Gastroesophageal sphincter (tissue), 4 donors: ENCODE results near the gene UBE2F. TPM values are rescaled to one million over a fixed set of nuclear protein-coding genes. Genes with fewer than 3 reads are reported as not detected.

Experiments used
- ATAC-seq: fragments of 150-250 bp; one replicate; pipeline ENCODE4 v1.9.1; 2016; ENCODE audit warnings: mild to moderate bottlenecking, moderate library complexity
- H3K27ac ChIP-seq, 4 donors: fragments of 200-600 bp; sonication (generic) in 3 of 4; 1 replicate in 3 of 4; 2 replicates in 1 of 4; pipeline ENCODE4 v1.5.1; 2016 to 2019
- H3K27me3 ChIP-seq: fragments of 200-600 bp; sonication (generic); one replicate; pipeline ENCODE4 v1.5.1; 2019
- H3K36me3 ChIP-seq, 2 donors: fragments of 200-600 bp; sonication (generic); one replicate each; pipeline ENCODE4 v1.5.1; 2019; ENCODE audit warnings: control low read depth in 1 of 2
- H3K4me1 ChIP-seq, 3 donors: fragments of 200-600 bp; sonication (generic); 1 replicate in 2 of 3; 2 replicates in 1 of 3; pipeline ENCODE4 v1.5.1; 2016 to 2019; ENCODE audit warnings: control low read depth in 2 of 3
- H3K4me3 ChIP-seq, 2 donors: fragments of 200-600 bp; sonication (generic); one replicate each; pipeline ENCODE4 v1.5.1; 2019; ENCODE audit warnings: mild to moderate bottlenecking in 1 of 2, moderate library complexity in 1 of 2
- H3K9me3 ChIP-seq, 3 donors: fragments of 200-600 bp; sonication (generic); one replicate each; pipeline ENCODE4 v1.5.1; 2017 to 2019; ENCODE audit warnings: control low read depth in 2 of 3
- CTCF ChIP-seq, 4 experiments: fragments of 200-600 bp in 2 of 4; fragments of 450-650 bp in 2 of 4; sonication (generic) in 1 of 4; IDR thresholded peaks; one replicate each; pipeline ENCODE4 v1.5.1; 2017 to 2019; ENCODE audit warnings: antibody characterized with exemption in 4 of 4, mild to moderate bottlenecking in 2 of 4, moderate library complexity in 2 of 4
- EP300 ChIP-seq: sonication (generic); formaldehyde crosslinking; IDR thresholded peaks from one replicate; pipeline ENCODE4 v1.6.1; 2017; ENCODE audit warnings: antibody characterized with exemption, mild to moderate bottlenecking
- POLR2A ChIP-seq, 2 donors: fragments of 450-650 bp; IDR thresholded peaks; one replicate each; pipeline ENCODE4 v1.6.1; 2017; ENCODE audit warnings: antibody characterized with exemption in 2 of 2, mild to moderate bottlenecking in 2 of 2, moderate library complexity in 1 of 2
- POLR2AphosphoS5 ChIP-seq: sonication (generic); formaldehyde crosslinking; IDR thresholded peaks from one replicate; pipeline ENCODE4 v1.6.1; 2017; ENCODE audit warnings: antibody characterized with exemption
- WGBS, 2 donors: methylation state at CpG; one replicate each; pipeline ENCODE4 v1.1.5; 2018; ENCODE audit warnings: low coverage in 1 of 2; 5-methylcytosine and 5-hydroxymethylcytosine counted together
- total RNA-seq, 4 donors: library from RNA; depleted of rRNA; stranded (reverse); fragments of >200 nt; gene quantifications; one replicate each; pipeline ENCODE4 v1.1.0, GENCODE V29; 2016

UBE2F gene
- total RNA-seq, 4 donors from 2014 or later: 85.0 to 99.5 (median 96.3) TPM

- 100% methylated on average over 2 of the region's 10 CpGs for WGBS, 2 donors
- no peak for ATAC-seq
Observed at GRCh38 chr2:238069021-238069709, 102.4 kb downstream of the UBE2F start.

GRCh38 chr2:238069877-238070276 is 103.1 kb downstream of the UBE2F start:
- H3K27ac ChIP-seq: no peak overlapping the region
- H3K27me3 ChIP-seq: no peaks in the 10 kb centered on the region
- H3K4me1 ChIP-seq: no peaks in the 10 kb centered on the region
- peaks cover 0 to 94% of the 10 kb centered on the region in 2 donors for H3K36me3 ChIP-seq
- no peaks in the 10 kb centered on the region for H3K9me3 ChIP-seq
- ATAC-seq: no peak
- no peak for TF ChIP-seq EP300
- TF ChIP-seq POLR2A (IDR thresholded peaks at IDR 0.05): no peak
- no peak for TF ChIP-seq CTCF (IDR thresholded peaks at IDR 0.05)
- no peak for TF ChIP-seq POLR2AphosphoS5
- WGBS, 2 donors: 83 to 98% methylated on average over 5 to 6 of the region's 9 CpGs
- H3K4me3 ChIP-seq: no peak overlapping the region

More at GRCh38 chr2:238069021-238069709, 102.4 kb downstream of the UBE2F start:
- no peak overlapping the region for H3K4me3 ChIP-seq
- no peaks in the 10 kb centered on the region for H3K4me1 ChIP-seq
- no peak overlapping the region for H3K27ac ChIP-seq
- H3K9me3 ChIP-seq: no peaks in the 10 kb centered on the region
- H3K27me3 ChIP-seq: no peaks in the 10 kb centered on the region
- H3K36me3 ChIP-seq: peaks cover 0 to 93% of the 10 kb centered on the region in 2 donors
- no peak for TF ChIP-seq CTCF (IDR thresholded peaks at IDR 0.05)
- TF ChIP-seq EP300: no peak
- TF ChIP-seq POLR2A (IDR thresholded peaks at IDR 0.05): no peak
- TF ChIP-seq POLR2AphosphoS5: no peak

- H3K4me3 ChIP-seq: no peak overlapping the region
- no peaks in the 10 kb centered on the region for H3K27me3 ChIP-seq
- no peaks in the 10 kb centered on the region for H3K4me1 ChIP-seq
- peaks cover 0 to 53% of the 10 kb centered on the region in 2 donors for H3K36me3 ChIP-seq
- H3K9me3 ChIP-seq: no peaks in the 10 kb centered on the region
- no peak for ATAC-seq
- H3K27ac ChIP-seq: no peak overlapping the region
- TF ChIP-seq POLR2AphosphoS5: no peak
- no peak for TF ChIP-seq CTCF (IDR thresholded peaks at IDR 0.05)
- TF ChIP-seq POLR2A (IDR thresholded peaks at IDR 0.05): no peak
- no peak for TF ChIP-seq EP300
Observed at GRCh38 chr2:238075397-238075796, 108.6 kb downstream of the UBE2F start.

- H3K27ac ChIP-seq: no peak overlapping the region
- H3K4me1 ChIP-seq: no peaks in the 10 kb centered on the region
- TF ChIP-seq CTCF (IDR thresholded peaks at IDR 0.05) (no peak), POLR2AphosphoS5 (no peak), POLR2A (IDR thresholded peaks at IDR 0.05) (no peak), EP300 (no peak)
- H3K36me3 ChIP-seq: peaks cover 0 to 52% of the 10 kb centered on the region in 2 donors
- no peaks in the 10 kb centered on the region for H3K9me3 ChIP-seq
- ATAC-seq: no peak
- H3K4me3 ChIP-seq: no peak overlapping the region
- no peaks in the 10 kb centered on the region for H3K27me3 ChIP-seq
- 88% methylated on average over 1 of the region's 1 CpG; no CpG with 5 or more reads in 1 of the 2 donors for WGBS, 2 donors
Observed at GRCh38 chr2:238077292-238077691, 110.5 kb downstream of the UBE2F start.

- ATAC-seq: no peak
- no peak for TF ChIP-seq POLR2AphosphoS5
- no peak for TF ChIP-seq POLR2A (IDR thresholded peaks at IDR 0.05)
- TF ChIP-seq EP300: no peak
- TF ChIP-seq CTCF (IDR thresholded peaks at IDR 0.05): no peak
- Histone ChIP-seq H3K4me3 (no peak overlapping the region), H3K9me3 (no peaks in the 10 kb centered on the region), H3K4me1 (no peaks in the 10 kb centered on the region), H3K27ac (no peak overlapping the region), H3K27me3 (no peaks in the 10 kb centered on the region), H3K36me3 (peaks cover 0 to 50% of the 10 kb centered on the region in 2 donors)
- 85 to 94% methylated on average over 2 of the region's 2 CpGs for WGBS, 2 donors
Observed at GRCh38 chr2:238079874-238080327, 113.1 kb downstream of the UBE2F start.
